K562 (cell line): Measurements from ENCODE around the gene FES.

Experiments used
- CBX2 ChIP-seq: fragments of 200-600 bp; sonication (generic); IDR thresholded peaks from one replicate; pipeline ENCODE4 v1.6.1; 2012; ENCODE audit warnings: mild to moderate bottlenecking, low read length, inconsistent platforms; ENCODE audit not compliant: insufficient read depth, poor library complexity, severe bottlenecking
- CCAR2 ChIP-seq: fragments of 200-400 bp; formaldehyde crosslinking; IDR thresholded peaks from 2 replicates; pipeline ENCODE4 v1.6.1; 2017; ENCODE audit warnings: mild to moderate bottlenecking, low read depth, low read length
- CREB1 ChIP-seq, 2 experiments: sonication (generic) in 1 of 2; formaldehyde crosslinking in 1 of 2; IDR thresholded peaks; 2 replicates each; pipeline versions ENCODE4 v1.6.1 to v1.8.0; 2012 to 2022; ENCODE audit warnings: inconsistent platforms in 1 of 2, mild to moderate bottlenecking in 1 of 2, missing genetic modification reagents in 1 of 2, moderate library complexity in 1 of 2
- ELK1 ChIP-seq: sonication (generic); formaldehyde crosslinking; IDR thresholded peaks from 2 replicates; pipeline ENCODE4 v1.8.1; 2022; ENCODE audit warnings: missing genetic modification reagents
- JUND ChIP-seq, 2 experiments: IDR thresholded peaks; 2 replicates in 1 of 2; 3 replicates in 1 of 2; pipeline ENCODE4 v1.6.1; 2011; ENCODE audit warnings: borderline replicate concordance in 2 of 2, low read depth in 2 of 2, low read length in 2 of 2, improper control_type of control experiment in 1 of 2, missing biosample characterization in 1 of 2, missing genetic modification characterization in 1 of 2, missing genetic modification reagents in 1 of 2
- NKRF ChIP-seq: fragments of 450-650 bp; IDR thresholded peaks from 2 replicates; pipeline ENCODE4 v1.6.1; 2016; ENCODE audit warnings: borderline replicate concordance
- RAD21 ChIP-seq, 2 experiments: fragments of 250-450 bp in 1 of 2; fragments of 450-650 bp in 1 of 2; sonication (Bioruptor Pico) in 1 of 2; formaldehyde crosslinking in 1 of 2; IDR thresholded peaks in 1 of 2; conservative IDR thresholded peaks in 1 of 2; 2 replicates each; pipeline versions ENCODE4 v1.4.0 to v1.8.0; 2020 to 2022; ENCODE audit warnings: mild to moderate bottlenecking in 2 of 2, moderate library complexity in 1 of 2
- SMAD1 ChIP-seq: fragments of 150-350 bp; IDR thresholded peaks from 2 replicates; pipeline ENCODE4 v1.6.1; 2014; ENCODE audit warnings: low read length, low read depth; ENCODE audit not compliant: partially characterized antibody
- ZKSCAN1 ChIP-seq: fragments of 150-350 bp; IDR thresholded peaks from 2 replicates; pipeline ENCODE4 v1.6.1; 2016; ENCODE audit warnings: low read depth, low read length

GRCh38 chr15:90866800-90867199, 17.5 kb upstream of the FES start:
- TF ChIP-seq RAD21 (CRISPR knock-in tag; conservative IDR thresholded peaks at IDR 0.05 in 1 of 2, IDR thresholded peaks at IDR 0.05 in 1 of 2) (no peak), NKRF (no peak), CREB1 (IDR thresholded peaks at IDR 0.05) (no peak), CREB1 (CRISPR knock-in tag; IDR thresholded peaks at IDR 0.05) (no peak), ZKSCAN1 (no peak), JUND (IDR thresholded peaks at IDR 0.05; ENCODE audit: borderline replicate concordance, low read depth, low read length) (no peak), JUND (tag; IDR thresholded peaks at IDR 0.05; ENCODE audit: borderline replicate concordance, low read depth, low read length) (no peak), CBX2 (no peak), CCAR2 (no peak), ELK1 (CRISPR knock-in tag) (no peak), SMAD1 (no peak)
